Parathyroid adenoma (tissue), 2 donors: ENCODE data around the gene TMEM120A.
"Not testable (repeated sequence)": the region's sequence is repeated elsewhere in the genome, so short reads cannot be mapped to it uniquely, and the experiment has no call there.

Experiments used
- H2AFZ ChIP-seq: fragments of 300-600 bp; sonication (generic); one replicate; pipeline ENCODE4 v1.7.0; 2017; ENCODE audit warnings: antibody characterized with exemption, mild to moderate bottlenecking
- H3K27ac ChIP-seq: fragments of 300-600 bp; sonication (generic); one replicate; pipeline ENCODE4 v1.7.0; 2017
- H3K27me3 ChIP-seq: fragments of 300-600 bp; sonication (generic); one replicate; pipeline ENCODE4 v1.7.0; 2017; ENCODE audit warnings: low read length; ENCODE audit not compliant: control insufficient read depth, insufficient read depth
- H3K36me3 ChIP-seq: fragments of 300-600 bp; sonication (generic); one replicate; pipeline ENCODE4 v1.7.0; 2017; ENCODE audit warnings: low read length; ENCODE audit not compliant: control insufficient read depth, insufficient read depth
- H3K4me1 ChIP-seq: fragments of 300-600 bp; sonication (generic); one replicate; pipeline ENCODE4 v1.7.0; 2017; ENCODE audit warnings: control low read depth
- H3K4me2 ChIP-seq: fragments of 300-600 bp; sonication (generic); one replicate; pipeline ENCODE4 v1.7.0; 2017; ENCODE audit warnings: low read length
- H3K4me3 ChIP-seq: fragments of 300-600 bp; sonication (generic); one replicate; pipeline ENCODE4 v1.7.0; 2017; ENCODE audit warnings: low read depth, low read length
- H3K79me2 ChIP-seq: fragments of 300-600 bp; sonication (generic); one replicate; pipeline ENCODE4 v1.7.0; 2017; ENCODE audit warnings: control low read depth
- H3K9ac ChIP-seq: fragments of 300-600 bp; sonication (generic); one replicate; pipeline ENCODE4 v1.7.0; 2017; ENCODE audit warnings: mild to moderate bottlenecking
- H3K9me3 ChIP-seq: fragments of 300-600 bp; sonication (generic); one replicate; pipeline ENCODE4 v1.7.0; 2017; ENCODE audit warnings: low read length; ENCODE audit not compliant: control insufficient read depth
- TF ChIP-seq, protein P1 (sequence below): fragments of 300-600 bp; sonication (generic); IDR thresholded peaks from one replicate; pipeline ENCODE4 v1.7.0; 2017; ENCODE audit warnings: antibody characterized with exemption, mild to moderate bottlenecking
- donor health status: primary hyperparathyroidism.

Gene TMEM120A

GRCh38 chr7:75994388-75995051 is at the start of gene TMEM120A:
TMEM120A (minus strand) TSS chr7:75994595; CDS start chr7:75994570, 25 bp downstream.
- peak within 1 kb of the TSS; percentile 77 for H3K27ac ChIP-seq
- H3K4me3 ChIP-seq, result peak within 1 kb of the TSS; percentile 91
- no peaks in the 10 kb centered on the region for H3K27me3 ChIP-seq
- TF ChIP-seq, protein P1, sequence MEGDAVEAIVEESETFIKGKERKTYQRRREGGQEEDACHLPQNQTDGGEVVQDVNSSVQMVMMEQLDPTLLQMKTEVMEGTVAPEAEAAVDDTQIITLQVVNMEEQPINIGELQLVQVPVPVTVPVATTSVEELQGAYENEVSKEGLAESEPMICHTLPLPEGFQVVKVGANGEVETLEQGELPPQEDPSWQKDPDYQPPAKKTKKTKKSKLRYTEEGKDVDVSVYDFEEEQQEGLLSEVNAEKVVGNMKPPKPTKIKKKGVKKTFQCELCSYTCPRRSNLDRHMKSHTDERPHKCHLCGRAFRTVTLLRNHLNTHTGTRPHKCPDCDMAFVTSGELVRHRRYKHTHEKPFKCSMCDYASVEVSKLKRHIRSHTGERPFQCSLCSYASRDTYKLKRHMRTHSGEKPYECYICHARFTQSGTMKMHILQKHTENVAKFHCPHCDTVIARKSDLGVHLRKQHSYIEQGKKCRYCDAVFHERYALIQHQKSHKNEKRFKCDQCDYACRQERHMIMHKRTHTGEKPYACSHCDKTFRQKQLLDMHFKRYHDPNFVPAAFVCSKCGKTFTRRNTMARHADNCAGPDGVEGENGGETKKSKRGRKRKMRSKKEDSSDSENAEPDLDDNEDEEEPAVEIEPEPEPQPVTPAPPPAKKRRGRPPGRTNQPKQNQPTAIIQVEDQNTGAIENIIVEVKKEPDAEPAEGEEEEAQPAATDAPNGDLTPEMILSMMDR, result peak; percentile 37
- H3K4me2 ChIP-seq, result peak within 1 kb of the TSS; percentile 97
- H3K9me3 ChIP-seq, result no peaks in the 10 kb centered on the region
- H3K9ac ChIP-seq, result peak within 1 kb of the TSS; percentile 50
- H3K4me1 ChIP-seq, result peaks cover 7% of the 10 kb centered on the region
- no peaks in the 10 kb centered on the region for H3K79me2 ChIP-seq
- no peaks in the 10 kb centered on the region for H3K36me3 ChIP-seq
- H2AFZ ChIP-seq, result peak within 1 kb of the TSS; percentile 78

- Histone ChIP-seq H3K4me1 (no peaks in the 10 kb centered on the region), H3K27me3 (no peaks in the 10 kb centered on the region), H3K27ac (no peak overlapping the region), H3K36me3 (no peaks in the 10 kb centered on the region), H2AFZ (no peak overlapping the region), H3K9me3 (no peaks in the 10 kb centered on the region), H3K4me2 (no peak overlapping the region), H3K4me3 (no peak overlapping the region), H3K79me2 (peaks cover 2% of the 10 kb centered on the region), H3K9ac (no peak overlapping the region)
- TF ChIP-seq, protein P1, result no peak
Observed at GRCh38 chr7:76040126-76040525, 45.7 kb upstream of the TMEM120A start.

DNA sequence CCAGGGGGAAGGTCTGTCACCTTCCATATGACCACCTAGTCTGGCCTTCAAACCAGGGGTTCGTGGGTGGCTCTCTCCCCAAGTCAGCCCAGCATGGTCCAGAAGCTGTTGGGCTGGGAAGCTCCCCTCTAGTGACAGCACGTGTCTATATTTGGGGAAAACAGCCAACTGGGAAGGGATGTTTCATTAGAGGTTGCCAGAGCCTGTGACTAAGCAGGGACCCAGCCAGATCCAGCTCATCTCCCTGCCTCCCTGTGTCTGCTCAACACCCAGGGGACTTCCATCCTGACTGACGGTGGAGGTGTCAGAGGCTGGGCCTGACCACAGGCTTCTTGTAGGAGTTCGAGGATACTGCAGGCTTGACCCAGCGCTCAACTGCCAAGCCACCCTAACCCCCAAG is 42.9 kb upstream of the TMEM120A start:
- Histone ChIP-seq H3K4me1 (no peaks in the 10 kb centered on the region), H3K9me3 (no peaks in the 10 kb centered on the region), H2AFZ (no peak overlapping the region), H3K27me3 (no peaks in the 10 kb centered on the region), H3K4me3 (no peak overlapping the region), H3K27ac (no peak overlapping the region), H3K36me3 (no peaks in the 10 kb centered on the region), H3K9ac (no peak overlapping the region), H3K4me2 (no peak overlapping the region), H3K79me2 (peaks cover 2% of the 10 kb centered on the region)
- TF ChIP-seq, protein P1, result no peak

- no peak overlapping the region for H3K4me2 ChIP-seq
- no peak overlapping the region for H3K9ac ChIP-seq
- no peaks in the 10 kb centered on the region for H3K79me2 ChIP-seq
- H2AFZ ChIP-seq, result no peak overlapping the region
- H3K27me3 ChIP-seq, result no peaks in the 10 kb centered on the region
- H3K4me1 ChIP-seq, result no peaks in the 10 kb centered on the region
- TF ChIP-seq, protein P1, result no peak
- no peak overlapping the region for H3K27ac ChIP-seq
- H3K36me3 ChIP-seq, result no peaks in the 10 kb centered on the region
- no peaks in the 10 kb centered on the region for H3K9me3 ChIP-seq
- H3K4me3 ChIP-seq, result no peak overlapping the region
Observed at GRCh38 chr7:76031964-76032363, 37.6 kb upstream of the TMEM120A start.

DNA sequence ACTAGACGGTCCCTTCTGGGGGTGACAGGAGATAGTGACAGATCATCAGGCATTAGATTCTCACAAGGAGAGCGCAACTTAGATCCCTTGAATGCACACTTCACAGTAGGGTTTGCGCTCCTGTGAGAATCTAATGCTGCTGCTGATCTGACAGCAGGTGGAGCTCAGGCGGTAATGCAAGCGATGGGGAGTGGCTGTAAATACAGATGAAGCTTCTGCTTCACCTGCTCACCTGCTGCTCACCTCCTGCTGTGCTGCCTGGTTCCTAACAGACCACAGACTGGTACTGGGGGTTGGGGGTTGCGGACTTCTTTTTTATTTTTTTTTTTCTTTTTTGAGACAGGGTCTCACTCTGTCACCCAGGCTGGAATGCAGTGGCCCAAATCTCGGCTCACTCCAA is 35.3 kb upstream of the TMEM120A start:
- not testable (repeated sequence) for H3K27me3 ChIP-seq, H3K4me2 ChIP-seq, H3K4me3 ChIP-seq, H3K79me2 ChIP-seq, H3K9me3 ChIP-seq, H3K4me1 ChIP-seq, H3K36me3 ChIP-seq, H3K9ac ChIP-seq, H3K27ac ChIP-seq, H2AFZ ChIP-seq
